OCI-M2 (cell line): Measurements from ENCODE around the gene EDAR.

Source experiments
- DNase-seq: peaks from one replicate; lab custom pipeline; 2025; ENCODE audit not compliant: unreplicated experiment; lab: John Stamatoyannopoulos, UW

Gene EDAR

DNA sequence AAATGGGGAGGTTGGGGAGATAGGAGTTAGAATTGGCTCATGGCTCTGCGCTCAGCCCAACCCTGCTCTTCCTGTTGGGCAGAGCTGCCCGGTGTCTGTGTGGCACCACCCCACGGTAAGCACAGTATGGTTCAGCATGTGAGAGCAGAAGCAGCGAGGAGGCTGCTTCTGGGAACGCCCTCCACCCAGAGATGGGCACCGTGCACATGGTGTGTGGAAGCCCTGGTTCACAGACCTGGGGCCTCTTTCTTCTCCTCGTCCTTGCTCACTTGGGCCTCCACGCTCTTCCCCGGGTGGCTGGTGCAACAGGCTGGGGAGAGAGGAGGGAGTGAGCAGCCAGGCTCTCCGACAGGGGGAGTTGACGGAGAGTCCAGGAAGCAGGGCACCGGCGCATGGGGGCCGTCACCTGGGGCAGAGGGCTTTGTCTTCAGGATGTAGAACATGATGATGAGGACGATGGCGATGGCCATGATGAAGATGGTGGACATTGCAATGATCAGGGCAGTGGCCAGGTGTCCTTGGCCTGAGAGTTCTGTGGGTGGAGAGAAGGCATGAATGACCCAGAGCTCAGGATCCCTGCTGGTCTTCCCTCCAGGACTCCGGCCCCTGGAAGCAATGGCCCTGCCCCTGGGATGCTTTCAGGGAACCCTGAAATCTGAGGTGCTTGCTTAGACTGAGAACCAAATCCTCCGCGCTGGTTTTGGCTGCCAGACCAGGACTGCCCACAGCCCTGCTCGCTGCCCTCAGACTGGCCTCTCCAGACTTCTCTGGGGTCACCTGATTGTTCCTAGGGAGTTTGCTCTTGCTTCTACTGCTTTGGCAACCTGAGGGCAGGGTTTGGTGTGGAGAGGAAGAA lies 78.3 kb downstream of the EDAR start:
- no peak for DNase-seq

DNA sequence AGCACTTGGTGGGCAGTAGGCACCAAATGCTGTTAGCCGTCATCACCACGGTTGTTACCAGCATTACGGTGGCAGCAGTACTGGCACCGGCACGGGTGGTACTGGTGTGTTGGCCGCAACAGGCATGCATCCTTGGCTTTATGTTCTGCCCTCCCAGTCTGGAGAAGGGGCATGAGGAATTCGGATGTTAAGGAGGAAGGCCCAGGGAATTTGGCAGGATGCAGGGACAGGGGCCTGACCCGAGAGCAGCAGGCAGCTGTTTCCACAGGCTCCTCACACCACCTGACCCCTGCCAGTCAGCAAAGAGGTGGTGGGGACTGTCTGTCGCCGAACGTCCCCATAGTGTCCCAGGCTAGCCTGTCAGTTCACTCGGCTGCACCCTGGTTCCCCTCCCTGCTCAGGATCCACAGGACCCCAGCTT lies 79.0 kb downstream of the EDAR start:
- no peak for DNase-seq

DNA sequence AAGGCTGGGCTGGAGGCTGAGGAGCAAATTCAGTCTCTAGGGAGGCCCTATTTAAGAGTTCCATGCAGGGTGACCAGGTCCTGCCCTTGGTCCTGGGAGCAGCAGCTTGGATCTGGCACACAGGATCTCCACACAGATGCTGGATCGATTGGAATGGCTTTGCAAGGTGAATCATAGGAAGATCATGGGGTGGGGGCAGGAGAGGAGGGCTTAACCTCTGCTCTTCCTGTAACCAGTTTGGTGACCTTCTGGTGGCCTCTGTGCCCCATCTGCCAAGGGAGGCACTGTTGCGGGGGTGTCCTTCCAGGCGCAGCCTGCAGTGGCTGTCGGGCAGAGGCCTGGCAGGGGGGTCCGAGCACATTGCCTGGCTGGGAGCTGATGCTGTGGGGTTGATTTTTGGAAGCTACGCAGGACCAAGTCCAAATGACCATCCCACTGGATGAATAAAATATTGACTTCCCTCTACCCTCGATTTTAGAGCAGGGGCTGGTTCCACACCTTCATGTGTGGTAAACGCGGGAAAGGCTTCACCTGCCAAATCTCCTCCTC lies 79.7 kb downstream of the EDAR start:
- DNase-seq, result no peak

DNA sequence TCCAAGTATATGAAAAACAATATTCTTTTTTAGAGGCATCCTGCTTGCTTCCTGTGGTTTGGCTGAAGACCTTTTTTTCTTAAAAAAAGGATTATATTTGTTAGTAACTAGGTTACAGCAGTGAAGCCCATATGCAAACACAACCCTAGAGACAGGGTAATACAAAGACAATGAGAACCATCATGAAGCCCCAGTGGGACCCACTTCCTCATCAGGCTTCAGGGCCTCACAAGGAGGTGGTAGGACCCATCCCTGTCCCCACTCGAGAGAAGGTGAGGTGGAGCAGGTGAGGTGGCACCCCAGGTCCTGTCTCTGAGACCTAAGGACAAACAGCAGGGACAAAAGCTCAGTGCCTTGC lies 80.3 kb downstream of the EDAR start:
- no peak for DNase-seq

DNA sequence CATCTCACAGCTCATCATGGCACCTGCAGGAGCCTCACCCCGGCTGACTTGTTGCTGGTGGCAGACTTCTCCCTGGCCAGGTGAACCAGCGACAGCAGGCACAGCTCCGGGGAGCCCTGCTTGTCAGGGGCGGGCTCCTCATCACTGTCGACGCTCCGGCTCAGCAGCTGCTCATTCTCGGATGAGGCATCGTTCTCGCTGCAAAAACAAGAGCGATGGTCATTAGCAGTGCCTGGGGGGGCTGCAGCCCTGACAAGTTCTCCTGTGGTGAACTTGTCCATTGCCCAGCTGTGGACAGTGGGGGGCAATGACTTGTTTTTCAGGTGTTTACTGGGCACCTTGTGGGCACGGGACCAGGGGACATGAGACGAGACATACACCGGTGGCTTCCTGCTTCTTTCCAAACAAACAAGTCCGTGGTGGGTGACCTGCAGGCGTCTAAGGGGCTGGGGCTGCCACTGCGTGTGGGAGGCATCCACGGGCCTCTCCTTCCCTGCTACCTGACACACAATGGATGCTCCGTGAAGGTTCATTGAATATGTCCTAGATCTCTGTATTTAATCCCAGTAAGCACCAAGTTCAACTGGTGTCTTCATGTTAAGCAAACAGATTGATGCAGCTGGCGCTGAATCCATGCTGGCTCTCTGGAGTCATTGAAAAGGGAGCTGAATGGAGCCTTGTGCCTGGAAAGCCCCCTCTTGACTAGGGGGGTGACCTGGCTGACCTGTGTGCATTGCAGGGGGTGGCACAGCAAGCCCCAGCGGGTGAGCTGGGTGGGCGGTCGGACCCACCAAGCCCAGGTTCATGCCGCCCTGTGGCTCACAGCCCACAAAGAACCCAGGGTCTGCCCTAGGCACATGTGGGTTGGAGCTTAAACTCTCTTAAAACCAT lies 81.0 kb downstream of the EDAR start:
- no peak for DNase-seq

DNA sequence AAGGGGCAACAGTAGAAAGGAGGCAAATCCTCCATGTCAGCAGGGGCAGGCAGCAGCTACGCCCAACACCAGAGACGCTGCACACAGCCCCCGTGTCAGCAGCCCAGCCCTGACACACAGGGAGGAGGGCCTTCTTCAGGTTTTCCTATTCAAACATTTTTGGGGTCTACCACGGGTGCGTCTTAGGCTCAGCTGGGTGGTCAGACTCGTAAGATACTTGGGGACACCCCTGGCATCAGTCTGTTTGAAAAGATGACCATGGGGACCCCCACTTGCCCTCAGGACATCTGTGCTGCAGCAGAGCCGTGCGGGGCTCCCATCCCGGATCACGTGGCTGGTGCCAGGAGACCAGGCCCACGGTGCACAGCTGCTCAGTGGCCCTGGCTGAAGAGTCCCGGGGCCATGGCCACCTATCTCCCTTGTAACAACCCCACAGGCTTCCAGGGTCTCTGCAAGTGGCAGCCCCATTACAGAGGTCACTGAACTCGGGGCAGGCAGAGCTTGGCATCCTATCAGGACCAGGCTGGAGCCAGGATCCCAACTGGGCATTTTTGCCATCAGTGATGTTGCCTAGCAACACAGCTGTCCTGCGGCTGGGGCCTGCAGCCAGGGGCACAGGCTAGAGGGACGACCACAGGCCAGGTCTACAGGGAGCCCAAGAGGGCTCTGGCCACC lies 82.5 kb downstream of the EDAR start:
- no peak for DNase-seq

DNA sequence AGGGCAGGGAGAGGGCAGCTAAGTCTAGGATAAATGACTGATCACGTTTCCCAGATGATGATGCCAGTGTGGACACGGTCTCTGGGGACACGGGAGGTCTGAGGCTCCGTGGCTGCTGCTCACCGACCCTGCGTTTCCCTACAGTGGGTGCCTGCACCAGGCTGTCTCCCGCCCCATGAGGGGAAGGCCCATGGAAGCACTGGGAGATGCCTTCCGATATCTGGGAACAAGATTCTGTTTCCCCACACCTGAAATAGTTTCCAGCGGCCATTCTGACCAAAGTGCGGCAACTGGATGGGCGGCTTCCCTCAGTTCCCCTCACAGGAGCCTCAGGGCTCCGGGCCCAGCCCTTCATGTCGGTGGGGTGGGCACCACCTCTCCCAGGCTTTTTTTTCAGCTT lies 83.1 kb downstream of the EDAR start:
- no peak for DNase-seq

DNA sequence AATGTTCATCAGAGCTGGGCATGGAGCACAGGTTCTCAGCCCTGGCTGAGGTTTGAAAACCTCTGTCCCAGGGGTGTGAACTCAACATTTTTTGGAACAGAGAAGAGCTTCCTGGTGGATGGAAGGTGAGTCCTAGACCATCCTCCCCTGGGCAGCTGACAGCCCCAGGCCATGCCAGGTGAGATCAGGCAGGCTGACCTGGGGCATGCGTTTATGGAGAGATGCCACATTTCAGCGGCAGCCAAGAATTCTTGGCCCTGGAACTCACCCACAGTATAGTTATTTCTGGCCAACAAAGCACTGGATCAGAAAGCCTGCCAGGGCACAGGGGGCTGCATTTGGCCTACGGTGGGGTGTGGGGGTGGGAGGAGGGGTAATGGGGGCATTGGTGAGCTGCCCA lies 83.8 kb downstream of the EDAR start:
- DNase-seq, result no peak

DNA sequence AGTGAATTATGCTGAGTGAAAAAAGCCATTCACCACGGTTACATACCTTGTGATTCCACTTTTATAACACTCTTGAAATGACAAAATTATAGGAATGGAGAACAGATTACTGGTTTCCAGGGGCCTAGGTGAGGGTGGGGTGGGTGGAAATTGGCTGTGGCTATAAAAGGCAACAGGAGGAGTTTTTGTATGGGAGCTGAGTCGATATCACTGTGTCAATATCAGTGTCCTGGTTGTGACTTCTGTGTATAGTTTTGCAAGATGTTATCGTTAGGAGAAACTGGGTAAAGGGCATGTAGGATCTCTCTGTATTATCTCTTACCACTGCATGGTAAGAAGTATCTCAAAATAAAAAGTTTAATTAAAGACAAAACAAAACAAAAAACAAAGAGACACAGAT lies 84.3 kb downstream of the EDAR start:
- DNase-seq, result no peak

DNA sequence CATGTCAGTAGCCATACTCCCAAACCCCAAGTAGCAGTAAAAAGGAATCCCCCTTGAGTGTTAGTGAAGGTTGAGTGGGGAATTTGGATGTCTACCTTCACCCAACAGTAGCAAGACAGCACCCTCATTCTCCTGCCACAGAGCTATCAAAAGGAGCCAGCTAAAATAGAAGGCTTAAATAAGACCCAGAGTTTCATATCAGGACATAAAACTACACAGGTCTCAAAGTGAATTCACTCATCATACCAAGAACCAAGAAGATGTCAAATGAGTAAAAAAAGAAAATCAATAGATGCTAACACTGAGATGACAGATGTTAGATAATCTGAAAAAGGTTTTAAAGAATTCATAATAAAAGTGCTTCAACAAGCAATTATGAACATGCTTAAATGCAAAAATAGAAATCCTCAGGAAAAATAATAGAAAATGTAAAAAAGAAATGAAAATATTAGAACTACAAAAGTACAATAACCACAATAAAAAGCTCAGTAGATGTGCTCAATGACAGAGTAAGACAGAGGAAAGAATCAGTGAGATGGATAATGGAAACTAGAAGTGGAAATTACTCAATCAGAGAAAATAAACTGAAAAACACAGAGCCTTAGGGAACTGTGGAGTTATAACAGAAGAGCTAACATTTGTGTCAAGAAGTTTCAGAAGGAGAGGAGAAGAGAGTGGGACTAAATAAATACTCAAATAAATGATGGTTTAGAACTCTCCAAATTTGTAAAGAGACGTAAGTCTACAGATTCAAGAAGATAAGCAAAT lies 90.5 kb downstream of the EDAR start:
- no peak for DNase-seq

DNA sequence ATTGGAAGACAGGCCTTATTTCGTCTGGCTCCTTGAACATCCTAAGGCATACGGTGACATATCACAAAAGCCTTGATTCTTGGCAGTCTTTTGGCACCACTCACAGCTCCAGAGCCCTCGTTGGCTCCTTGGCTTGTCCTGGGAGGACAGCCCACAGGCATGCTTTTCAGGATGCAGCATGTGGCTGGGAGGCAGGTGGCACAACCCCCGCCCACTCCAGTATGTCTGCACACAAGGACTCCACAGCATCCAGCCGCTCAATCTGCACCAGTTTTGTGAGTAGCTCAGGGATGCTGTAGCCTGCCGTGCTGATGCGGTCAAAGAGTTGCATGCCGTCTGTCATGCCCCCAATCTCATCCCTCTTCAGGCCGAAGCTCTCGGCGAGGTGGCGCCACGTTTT lies 92.3 kb downstream of the EDAR start:
- DNase-seq, result no peak

DNA sequence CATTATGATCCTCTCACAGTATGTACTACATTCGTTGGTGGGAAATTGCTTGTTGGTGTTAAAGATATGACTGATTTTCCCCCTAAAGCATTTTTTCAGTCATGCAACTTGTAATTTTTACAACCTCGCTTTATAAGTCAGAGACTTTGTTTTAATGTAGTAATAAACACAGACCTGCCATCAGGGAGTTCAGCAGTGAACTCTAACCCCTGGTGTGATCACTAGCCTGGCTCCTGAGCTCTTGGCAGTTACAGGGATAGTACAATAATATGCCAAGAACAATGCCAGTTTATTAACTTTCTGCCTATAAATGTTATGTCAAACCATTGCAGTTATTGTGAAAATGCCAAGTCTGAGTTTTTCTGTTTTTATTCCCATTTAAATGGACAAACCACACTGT lies 93.8 kb downstream of the EDAR start:
- DNase-seq, result no peak

DNA sequence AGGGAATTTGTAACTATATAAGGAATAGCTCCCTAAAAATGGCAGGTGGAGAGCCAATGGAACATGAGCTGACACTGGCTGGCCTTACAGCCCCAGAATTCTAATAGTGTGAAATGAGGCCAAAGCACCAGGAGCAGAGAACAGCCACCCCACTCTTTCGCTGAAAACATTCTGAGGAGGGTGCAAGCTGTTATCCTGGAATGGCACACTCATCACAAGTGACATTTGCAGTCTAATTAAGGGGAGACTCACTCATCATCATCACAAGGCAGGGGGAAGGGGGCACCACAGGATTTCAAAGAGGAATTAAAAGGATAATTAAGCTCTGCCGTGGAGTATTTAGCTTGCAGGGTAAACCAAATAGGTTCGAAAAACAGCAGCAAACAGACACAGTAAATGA lies 94.3 kb downstream of the EDAR start:
- DNase-seq, result no peak

DNA sequence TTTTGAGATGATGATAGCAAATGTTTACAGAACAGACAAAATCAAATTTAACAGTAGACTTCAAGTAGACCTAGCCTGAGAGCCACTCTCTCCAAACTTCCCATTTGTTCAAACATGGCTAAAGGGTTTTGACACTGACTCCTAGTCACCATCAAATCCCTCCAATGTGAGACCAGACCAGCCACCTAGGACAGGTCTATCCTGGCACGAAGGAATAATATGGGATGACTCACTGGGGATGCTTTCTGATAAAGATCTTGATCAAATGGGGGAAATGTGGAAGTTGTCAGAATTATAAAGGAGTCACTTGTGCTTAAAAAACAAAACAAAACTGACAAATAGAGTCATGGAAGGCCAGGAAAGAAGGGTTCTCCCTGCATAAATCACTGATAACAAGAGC lies 95.7 kb downstream of the EDAR start:
- DNase-seq, result no peak

DNA sequence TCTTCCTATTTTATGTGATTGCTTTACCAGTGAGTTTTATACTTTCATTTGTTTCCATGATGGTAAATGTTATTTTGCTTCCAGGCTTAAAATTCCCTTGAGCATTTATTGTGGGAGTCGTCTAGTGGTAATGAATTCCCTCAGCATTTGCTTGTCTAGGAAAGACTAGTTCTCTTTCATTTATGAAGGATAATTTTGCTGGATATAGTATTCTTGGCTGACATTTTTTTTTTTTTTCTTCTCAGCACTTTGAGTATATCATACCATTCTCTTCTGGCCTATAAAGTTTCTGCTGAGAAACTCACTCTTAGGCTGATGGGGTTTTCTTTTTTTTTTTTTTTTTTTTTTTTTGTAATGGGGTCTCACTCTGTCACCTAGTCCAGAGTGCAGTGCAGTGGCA lies 99.1 kb downstream of the EDAR start:
- no peak for DNase-seq

DNA sequence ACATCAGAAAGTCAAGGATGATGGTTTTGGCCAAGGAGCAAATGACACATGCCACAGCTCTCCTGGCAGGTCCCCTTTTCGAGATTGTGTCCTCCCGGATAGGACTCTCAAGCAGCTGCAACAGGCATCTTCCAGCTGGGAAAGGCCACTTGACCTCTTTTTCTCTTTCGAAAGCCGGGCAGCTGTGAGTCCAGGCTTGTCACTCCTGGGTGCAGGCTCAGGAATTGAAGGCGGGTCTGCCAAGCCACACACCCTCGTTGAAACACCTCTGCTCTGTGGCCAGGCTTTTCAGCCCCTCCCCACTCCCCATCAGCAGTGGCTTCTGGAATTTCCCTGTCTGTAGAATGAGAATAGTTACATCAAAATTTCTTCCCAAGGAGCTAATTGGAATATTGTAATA lies 104.4 kb downstream of the EDAR start:
- no peak for DNase-seq

DNA sequence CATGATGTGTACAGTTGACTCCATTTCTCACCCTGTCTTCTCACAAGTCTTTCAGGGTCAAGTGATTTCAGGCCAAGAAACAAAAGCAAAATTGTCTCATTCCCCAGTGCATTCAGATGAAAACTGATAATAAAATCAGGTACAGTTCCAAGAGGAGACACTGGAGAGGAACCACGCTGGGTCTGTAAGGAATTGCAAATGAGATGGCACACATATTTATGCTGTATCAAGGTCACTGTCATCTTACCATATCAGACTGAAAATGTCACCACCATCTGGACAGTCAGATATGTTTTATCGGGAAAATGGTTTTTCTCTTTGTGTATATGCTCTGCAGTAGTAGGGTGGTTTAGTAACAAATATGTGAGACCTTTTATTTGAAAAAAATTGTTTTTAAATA lies 110.7 kb downstream of the EDAR start:
- DNase-seq, result no peak

DNA sequence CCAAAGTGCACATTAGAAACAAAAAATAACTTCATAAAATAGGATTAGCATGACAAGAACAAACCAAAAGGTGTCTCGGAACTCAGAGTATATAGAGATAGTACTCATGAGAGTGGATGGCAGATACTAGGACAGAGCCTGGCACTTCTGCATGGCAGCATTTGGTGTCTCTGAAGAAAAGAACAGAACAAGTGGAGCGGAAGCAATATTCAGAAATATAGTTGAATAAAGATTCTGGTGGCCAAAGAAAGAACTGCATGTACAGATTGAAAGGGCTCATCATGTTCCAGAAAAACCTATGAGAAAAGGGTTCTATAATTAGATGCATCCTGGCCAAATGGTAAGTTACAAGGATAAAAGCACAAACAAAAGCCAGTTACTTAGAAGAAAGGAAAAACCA lies 111.5 kb downstream of the EDAR start:
- no peak for DNase-seq

DNA sequence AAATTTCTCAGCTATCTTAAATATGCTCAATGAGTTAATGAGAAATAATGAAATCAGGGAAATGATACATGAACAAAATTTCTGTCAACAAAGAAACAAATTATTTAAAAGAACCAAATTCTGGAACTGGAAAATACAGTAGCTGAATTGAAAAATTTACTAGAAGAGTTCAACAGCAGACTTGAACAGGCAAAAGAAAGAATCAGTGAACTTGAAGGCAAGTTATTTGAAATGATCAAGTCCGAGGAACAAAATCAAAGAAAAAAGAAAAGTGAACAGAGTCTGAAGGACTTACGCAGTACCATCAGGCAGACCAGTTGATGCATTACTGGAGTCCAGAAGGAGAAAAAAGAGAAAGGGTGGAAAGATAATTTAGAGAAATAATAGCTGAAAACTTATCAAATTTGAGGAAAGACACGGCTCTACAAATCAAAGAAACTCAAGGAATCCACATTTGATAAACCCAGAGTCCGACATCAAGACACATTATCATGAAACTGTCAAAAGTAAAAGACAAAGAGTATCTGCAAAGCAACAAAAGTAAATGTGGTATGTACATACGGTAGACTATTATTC lies 118.9 kb downstream of the EDAR start:
- no peak for DNase-seq

DNA sequence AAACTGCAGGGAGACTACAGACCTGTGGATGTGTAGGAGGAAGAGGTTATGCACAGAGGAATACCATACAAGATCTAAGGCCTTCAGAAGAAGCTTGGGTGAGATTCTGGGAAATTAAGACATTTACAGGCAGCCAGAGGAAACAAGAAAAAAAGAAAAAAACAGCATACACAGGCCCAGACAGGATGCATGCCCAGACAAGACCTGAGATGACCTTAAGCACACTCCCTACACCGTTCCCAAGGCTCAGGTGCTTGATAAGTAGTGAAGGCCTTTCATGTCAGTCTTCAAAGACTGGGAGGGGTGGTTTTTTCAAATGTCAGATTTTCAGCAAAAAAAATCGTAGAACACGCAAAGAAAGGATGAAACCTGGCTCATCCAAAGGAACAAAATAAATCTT lies 119.5 kb downstream of the EDAR start:
- no peak for DNase-seq
